ENCODE measurements around the gene NLRP7.
A peak's percentile ranks its signal among the peaks of the same experiment; 100 is the strongest.
"Not testable (repeated sequence)": the region's sequence is repeated elsewhere in the genome, so short reads cannot be mapped to it uniquely, and the experiment has no call there.

The NLRP7 gene

GRCh38 chr19:54952591-54953344 is 5.4 kb upstream of the NLRP7 start:
- peak overlapping the region; percentile 86 for H3K18ac ChIP-seq (ENCODE audit: low read length)
- H3K4me3 ChIP-seq (ENCODE audit: low read depth, low read length) = no peak overlapping the region
- peak overlapping the region; percentile 96 for H2BK120ac ChIP-seq (ENCODE audit: insufficient read depth, low read length, poor library complexity)
- H3K9me3 ChIP-seq (ENCODE audit: insufficient read depth, low read depth, low read length) = no peaks in the 10 kb centered on the region
- peak overlapping the region; percentile 85 for H3K27ac ChIP-seq (ENCODE audit: low read depth, low read length)
- H3K4ac ChIP-seq (ENCODE audit: low read depth, low read length) = peak overlapping the region; percentile 40
- peak overlapping the region; percentile 2 for H4K8ac ChIP-seq (ENCODE audit: low read depth, low read length)
- H4K91ac ChIP-seq (ENCODE audit: low read depth, low read length) = peak overlapping the region; percentile 92
- DNase-seq = peak; percentile 99
- H3K79me2 ChIP-seq (ENCODE audit: control insufficient read depth, insufficient read depth, low read length, poor library complexity) = peaks cover 6% of the 10 kb centered on the region
- H3K36me3 ChIP-seq (ENCODE audit: control insufficient read depth in 1 of 2, insufficient read depth in 2 of 2, low read length in 2 of 2) = no peaks in the 10 kb centered on the region
- no peaks in the 10 kb centered on the region for H3K27me3 ChIP-seq (ENCODE audit: insufficient read depth, low read length)
- no peak overlapping the region for H2BK12ac ChIP-seq (ENCODE audit: low read length)
- H3K4me1 ChIP-seq (ENCODE audit: control insufficient read depth in 1 of 2, insufficient read depth in 2 of 2, low read length in 2 of 2) = peaks cover 8 to 14% of the 10 kb centered on the region in 2 experiments
- H3K4me2 ChIP-seq (ENCODE audit: low read length) = no peak overlapping the region
- no peak overlapping the region for H3K23ac ChIP-seq (ENCODE audit: low read length)
- no peak overlapping the region for H3K9ac ChIP-seq (ENCODE audit: low read length)
- peak overlapping the region; percentile 25 for H2AFZ ChIP-seq (ENCODE audit: insufficient read depth, low read length, poor library complexity)
- peaks cover 54% of the 10 kb centered on the region for H3K79me1 ChIP-seq (ENCODE audit: low read length)
- H4K12ac ChIP-seq (ENCODE audit: low read depth, low read length) = no peak overlapping the region
- H2AK5ac ChIP-seq (ENCODE audit: low read length) = peak overlapping the region; percentile 57
- peak overlapping the region; percentile 97 for H2BK5ac ChIP-seq (ENCODE audit: low read depth, low read length, poor library complexity)
- peak overlapping the region; percentile 54 for H3K14ac ChIP-seq (ENCODE audit: low read length)
- no CpG with 5 or more reads among the region's 23 CpGs for WGBS (ENCODE audit: extremely low coverage, insufficient coverage, insufficient read length)

DNA sequence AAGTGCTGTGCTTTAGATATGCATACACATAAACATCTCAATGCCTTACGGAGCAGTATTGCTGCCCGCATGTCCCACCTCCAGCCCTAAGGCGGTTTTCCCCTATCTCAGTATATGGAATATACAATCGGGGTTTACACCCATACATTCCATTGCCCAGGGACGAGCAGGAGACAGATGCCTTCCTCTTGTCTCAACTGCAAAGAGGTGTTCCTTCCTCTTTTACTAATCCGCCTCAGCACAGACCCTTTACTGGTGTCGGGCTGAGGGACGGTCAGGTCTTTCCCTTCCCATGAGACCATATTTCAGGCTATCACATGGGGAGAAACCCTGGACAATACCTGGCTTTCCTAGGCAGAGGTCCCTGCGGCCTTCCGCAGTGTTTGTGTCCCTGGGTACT is 3.2 kb upstream of the NLRP7 start:
- not testable (repeated sequence) for H3K36me3 ChIP-seq (ENCODE audit: control insufficient read depth in 1 of 2, insufficient read depth in 2 of 2, low read length in 2 of 2); H3K23ac ChIP-seq (ENCODE audit: low read length); H2AFZ ChIP-seq (ENCODE audit: insufficient read depth, low read length, poor library complexity); H2BK120ac ChIP-seq (ENCODE audit: insufficient read depth, low read length, poor library complexity); H3K4me1 ChIP-seq (ENCODE audit: control insufficient read depth in 1 of 2, insufficient read depth in 2 of 2, low read length in 2 of 2); H4K12ac ChIP-seq (ENCODE audit: low read depth, low read length); H3K27me3 ChIP-seq (ENCODE audit: insufficient read depth, low read length); H2BK5ac ChIP-seq (ENCODE audit: low read depth, low read length, poor library complexity); H3K4me3 ChIP-seq (ENCODE audit: low read depth, low read length); H3K4me2 ChIP-seq (ENCODE audit: low read length); H3K9ac ChIP-seq (ENCODE audit: low read length); H3K79me2 ChIP-seq (ENCODE audit: control insufficient read depth, insufficient read depth, low read length, poor library complexity); H3K9me3 ChIP-seq (ENCODE audit: insufficient read depth, low read depth, low read length)
- Histone ChIP-seq H3K14ac (ENCODE audit: low read length) (peak overlapping the region; percentile 74), H3K18ac (ENCODE audit: low read length) (peak overlapping the region; percentile 68), H3K4ac (ENCODE audit: low read depth, low read length) (peak overlapping the region; percentile 53), H4K8ac (ENCODE audit: low read depth, low read length) (peak overlapping the region; percentile 53), H2BK12ac (ENCODE audit: low read length) (peak overlapping the region; percentile 78), H4K91ac (ENCODE audit: low read depth, low read length) (peak overlapping the region; percentile 93), H2AK5ac (ENCODE audit: low read length) (peak overlapping the region; percentile 27), H3K79me1 (ENCODE audit: low read length) (peaks cover 41% of the 10 kb centered on the region), H3K27ac (ENCODE audit: low read depth, low read length) (peak overlapping the region; percentile 57)
- DNase-seq = peak; percentile 48 to 78
- WGBS (ENCODE audit: extremely low coverage, insufficient coverage, insufficient read length) = no CpG with 5 or more reads among the region's 10 CpGs

DNA sequence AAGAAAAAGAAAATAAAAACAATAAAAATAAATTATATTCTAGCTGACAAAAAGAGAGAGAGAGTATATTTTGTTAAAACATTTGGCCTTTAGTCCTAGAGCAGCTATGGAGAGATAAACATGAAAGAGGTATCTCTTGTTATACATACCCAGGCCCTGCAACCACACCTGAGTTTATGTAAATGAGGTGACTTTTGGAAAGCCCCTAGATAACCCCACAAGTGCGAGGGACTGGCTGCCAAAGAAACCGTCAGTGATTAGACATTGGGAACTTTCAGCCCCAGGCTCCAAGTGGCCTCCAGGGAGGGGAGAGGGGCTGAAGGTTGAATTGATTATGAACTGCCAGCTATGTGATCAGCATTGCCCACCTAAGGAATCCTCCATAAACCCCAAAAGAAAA is 2.1 kb upstream of the NLRP7 start:
- Histone ChIP-seq H2AFZ (ENCODE audit: insufficient read depth, low read length, poor library complexity) (no peak overlapping the region), H3K27ac (ENCODE audit: low read depth, low read length) (peak overlapping the region; percentile 54), H4K91ac (ENCODE audit: low read depth, low read length) (peak overlapping the region; percentile 93), H4K12ac (ENCODE audit: low read depth, low read length) (no peak overlapping the region), H3K4ac (ENCODE audit: low read depth, low read length) (no peak overlapping the region), H3K79me2 (ENCODE audit: control insufficient read depth, insufficient read depth, low read length, poor library complexity) (no peaks in the 10 kb centered on the region), H3K4me1 (ENCODE audit: control insufficient read depth in 1 of 2, insufficient read depth in 2 of 2, low read length in 2 of 2) (peaks cover 5 to 7% of the 10 kb centered on the region in 2 experiments), H3K27me3 (ENCODE audit: insufficient read depth, low read length) (no peaks in the 10 kb centered on the region), H2BK12ac (ENCODE audit: low read length) (peak overlapping the region; percentile 92), H3K23ac (ENCODE audit: low read length) (no peak overlapping the region), H3K9me3 (ENCODE audit: insufficient read depth, low read depth, low read length) (no peaks in the 10 kb centered on the region), H2BK120ac (ENCODE audit: insufficient read depth, low read length, poor library complexity) (peak overlapping the region; percentile 81), H3K36me3 (ENCODE audit: control insufficient read depth in 1 of 2, insufficient read depth in 2 of 2, low read length in 2 of 2) (no peaks in the 10 kb centered on the region), H2BK5ac (ENCODE audit: low read depth, low read length, poor library complexity) (peak overlapping the region; percentile 80), H3K18ac (ENCODE audit: low read length) (no peak overlapping the region), H3K4me2 (ENCODE audit: low read length) (no peak overlapping the region), H4K8ac (ENCODE audit: low read depth, low read length) (peak overlapping the region; percentile 1), H3K79me1 (ENCODE audit: low read length) (peaks cover 42% of the 10 kb centered on the region), H3K14ac (ENCODE audit: low read length) (peak overlapping the region; percentile 66), H3K9ac (ENCODE audit: low read length) (no peak overlapping the region), H2AK5ac (ENCODE audit: low read length) (no peak overlapping the region), H3K4me3 (ENCODE audit: low read depth, low read length) (no peak overlapping the region)
- WGBS (ENCODE audit: extremely low coverage, insufficient coverage, insufficient read length) = no CpG with 5 or more reads among the region's 2 CpGs
- DNase-seq = no peak

DNA sequence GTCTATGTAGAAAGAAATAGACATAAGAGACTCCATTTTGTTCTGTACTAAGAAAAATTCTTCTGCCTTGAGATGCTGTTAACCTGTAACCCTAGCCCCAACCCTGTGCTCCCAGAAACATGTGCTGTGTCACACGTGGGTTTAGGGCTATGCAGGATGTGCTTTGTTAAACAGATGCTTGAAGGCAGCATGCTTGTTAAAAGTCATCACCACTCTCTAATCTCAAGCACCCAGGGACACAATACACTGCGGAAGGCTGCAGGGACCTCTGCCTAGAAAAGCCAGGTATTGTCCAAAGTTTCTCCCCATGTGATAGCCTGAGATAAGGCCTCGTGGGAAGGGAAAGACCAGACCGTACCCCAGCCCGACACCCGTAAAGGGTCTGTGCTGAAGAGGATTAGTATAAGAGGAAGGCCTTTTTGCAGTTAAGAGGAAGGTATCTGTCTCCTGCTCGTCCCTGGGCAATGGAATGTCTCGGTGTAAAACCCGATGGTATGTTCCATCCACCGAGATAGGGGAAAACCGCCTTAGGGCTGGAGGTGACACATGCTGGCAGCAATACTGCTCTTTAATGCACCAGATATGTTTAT is 3.5 kb downstream of the NLRP7 start:
- not testable (repeated sequence) for H3K27me3 ChIP-seq (ENCODE audit: insufficient read depth, low read length); H3K9ac ChIP-seq (ENCODE audit: low read length); H3K79me2 ChIP-seq (ENCODE audit: control insufficient read depth, insufficient read depth, low read length, poor library complexity); H3K23ac ChIP-seq (ENCODE audit: low read length); H3K36me3 ChIP-seq (ENCODE audit: control insufficient read depth in 1 of 2, insufficient read depth in 2 of 2, low read length in 2 of 2); H3K9me3 ChIP-seq (ENCODE audit: insufficient read depth, low read depth, low read length); H3K4me3 ChIP-seq (ENCODE audit: low read depth, low read length); H3K4ac ChIP-seq (ENCODE audit: low read depth, low read length); H4K12ac ChIP-seq (ENCODE audit: low read depth, low read length); H3K18ac ChIP-seq (ENCODE audit: low read length); H2AK5ac ChIP-seq (ENCODE audit: low read length); H2AFZ ChIP-seq (ENCODE audit: insufficient read depth, low read length, poor library complexity)
- WGBS (ENCODE audit: extremely low coverage, insufficient coverage, insufficient read length) = no CpG with 5 or more reads among the region's 11 CpGs
- Histone ChIP-seq H2BK12ac (ENCODE audit: low read length) (peak overlapping the region; percentile 6), H3K4me2 (ENCODE audit: low read length) (peak overlapping the region; percentile 11), H2BK120ac (ENCODE audit: insufficient read depth, low read length, poor library complexity) (peak overlapping the region; percentile 90), H2BK5ac (ENCODE audit: low read depth, low read length, poor library complexity) (peak overlapping the region; percentile 42), H3K4me1 (ENCODE audit: control insufficient read depth in 1 of 2, insufficient read depth in 2 of 2, low read length in 2 of 2) (peaks cover 5 to 15% of the 10 kb centered on the region in 2 experiments), H3K27ac (ENCODE audit: low read depth, low read length) (peak overlapping the region; percentile 83), H4K91ac (ENCODE audit: low read depth, low read length) (peak overlapping the region; percentile 84), H3K79me1 (ENCODE audit: low read length) (peaks cover 34% of the 10 kb centered on the region), H3K14ac (ENCODE audit: low read length) (peak overlapping the region; percentile 3), H4K8ac (ENCODE audit: low read depth, low read length) (peak overlapping the region; percentile 50)
- peak; percentile 95 to 98 for DNase-seq
